NCI-H2171 treated with DMSO at 0.1 percent for 48 hours (cell line): Measurements from ENCODE around the gene PLEKHH2.

ENCODE experiments used
- DNase-seq: peaks from one replicate; lab custom pipeline; 2025; lab: John Stamatoyannopoulos, UW

PLEKHH2 gene

DNA sequence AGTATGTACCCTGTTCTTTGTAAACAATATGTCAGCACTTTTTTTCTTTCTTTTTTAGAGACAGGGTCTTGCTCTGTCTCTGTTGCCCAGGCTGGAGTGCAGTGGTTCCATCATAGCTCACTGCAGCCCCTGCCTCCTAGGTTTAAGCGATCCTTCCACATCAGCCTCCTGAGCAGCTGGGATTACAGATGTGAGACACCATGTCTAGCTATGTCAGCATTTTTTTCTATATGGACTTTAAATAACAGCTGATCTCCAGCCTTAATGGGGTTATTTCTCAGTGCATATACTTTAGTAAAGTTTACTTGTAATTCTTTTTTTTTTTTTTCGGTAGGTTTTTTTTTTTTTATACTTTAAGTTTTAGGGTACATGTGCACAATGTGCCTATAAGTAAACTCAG lies 174.9 kb downstream of the PLEKHH2 start:
- DNase-seq, result no peak

DNA sequence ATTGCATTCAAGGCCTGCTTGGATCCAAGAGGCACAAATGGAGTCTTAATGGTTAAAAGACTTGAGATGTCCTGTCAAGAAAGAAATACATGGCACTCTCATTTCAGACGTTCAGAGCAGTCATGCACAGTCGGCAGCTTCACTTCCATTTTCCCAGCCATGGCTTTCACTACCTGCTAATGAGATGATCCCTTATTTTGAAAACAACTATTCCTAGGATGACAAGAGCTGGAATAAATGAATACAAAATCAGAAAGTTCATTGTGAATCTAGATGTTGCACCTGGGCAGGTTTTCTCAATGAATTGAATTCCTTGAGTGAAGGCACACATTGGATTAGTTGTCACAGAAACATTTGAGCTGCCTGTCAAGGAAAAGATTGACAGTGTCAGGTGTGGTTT lies 175.9 kb downstream of the PLEKHH2 start:
- no peak for DNase-seq

DNA sequence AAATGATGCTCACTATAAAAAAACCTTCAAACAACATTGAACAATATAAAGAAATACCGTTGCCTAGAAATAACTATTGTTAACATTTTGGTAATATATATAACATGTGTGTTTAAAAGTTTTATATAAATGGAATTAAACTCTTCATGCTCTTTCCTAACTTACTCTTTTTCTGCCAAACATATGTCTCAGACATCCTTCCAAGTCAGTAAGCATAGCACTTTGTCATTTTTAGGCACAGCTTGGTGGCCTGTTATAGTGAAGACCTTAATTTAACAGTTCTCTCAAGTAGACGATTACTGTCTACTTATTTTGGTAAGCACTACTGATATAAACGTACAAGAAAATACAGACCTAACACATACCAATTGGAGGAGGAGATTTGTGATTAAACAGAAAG lies 177.7 kb downstream of the PLEKHH2 start:
- no peak for DNase-seq
